ENCODE results near the gene DAP3. TPM values are rescaled to one million over a fixed set of nuclear protein-coding genes. Genes with fewer than 3 reads are reported as not detected.
"Not testable (repeated sequence)": the region's sequence is repeated elsewhere in the genome, so short reads cannot be mapped to it uniquely, and the experiment has no call there.

DAP3 gene
- total RNA-seq, 1 experiment from 2014 or later = 104 TPM

- Histone ChIP-seq H3K36me3 (replicated peaks; ENCODE audit: control insufficient read depth, insufficient read depth, low read length) (no peaks in the 10 kb centered on the region; the same call in 1 of the 2 replicates), H3K4me3 (ENCODE audit: insufficient read depth, low read depth, low read length) (no peak overlapping the region), H3K27me3 (ENCODE audit: control insufficient read depth, insufficient read depth, low read length) (no peaks in the 10 kb centered on the region)
- DNase-seq = no peak
Observed at GRCh38 chr1:155697046-155697445, 8.2 kb downstream of the DAP3 start.

DNA sequence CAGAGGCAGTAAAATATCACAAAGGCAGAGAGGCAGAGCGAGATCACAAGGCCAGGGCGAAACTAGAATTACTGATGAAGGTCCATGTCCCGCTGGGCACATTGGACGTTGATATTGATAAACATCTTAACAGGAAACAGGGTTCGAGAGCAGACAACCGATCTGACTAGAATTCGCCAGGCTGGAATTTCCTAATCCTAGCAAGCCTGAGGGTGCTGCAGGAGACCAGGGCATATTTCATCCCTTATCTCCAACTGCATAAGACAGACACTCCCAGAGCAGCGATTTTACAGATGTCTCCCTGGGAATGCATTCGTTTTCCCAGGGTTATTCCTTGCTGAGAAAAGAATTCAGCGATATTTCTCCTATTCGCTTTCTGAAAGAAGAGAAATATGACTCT is 8.7 kb downstream of the DAP3 start:
- not testable (repeated sequence) for DNase-seq; H3K4me3 ChIP-seq (ENCODE audit: insufficient read depth, low read depth, low read length); H3K36me3 ChIP-seq (replicated peaks; ENCODE audit: control insufficient read depth, insufficient read depth, low read length); H3K27me3 ChIP-seq (ENCODE audit: control insufficient read depth, insufficient read depth, low read length)

DNA sequence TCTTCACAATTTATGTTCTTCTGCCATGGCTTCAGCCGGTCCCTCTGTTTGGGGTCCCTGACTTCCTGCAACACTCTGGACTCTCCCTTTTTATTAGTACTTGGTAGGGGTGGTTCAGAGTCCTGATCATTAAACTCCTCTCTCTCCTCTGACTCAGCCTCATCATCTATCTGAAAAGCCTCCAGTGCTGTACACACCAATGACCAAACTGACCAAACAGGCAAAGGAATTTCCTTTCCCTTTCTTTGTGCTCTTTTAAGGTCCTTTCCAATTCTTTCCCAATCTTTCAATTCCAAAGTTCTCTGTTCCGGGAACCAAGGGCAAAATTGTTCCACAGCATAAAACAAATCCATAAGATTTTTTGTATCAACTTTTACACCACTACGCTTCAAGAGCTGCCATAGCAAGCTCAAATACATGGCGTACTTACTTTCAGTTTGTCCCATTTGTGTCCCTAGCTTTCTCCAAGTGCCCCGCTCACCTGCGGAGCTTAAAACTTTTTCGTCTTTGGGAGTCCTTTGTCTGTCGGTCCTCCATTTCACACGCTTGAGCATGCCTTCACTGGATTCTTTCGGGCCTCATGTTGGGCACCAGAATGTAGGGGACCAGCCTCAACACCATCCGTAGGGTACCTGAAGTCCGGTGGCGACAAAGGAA is 9.6 kb downstream of the DAP3 start:
- H3K36me3 ChIP-seq (replicated peaks; ENCODE audit: control insufficient read depth, insufficient read depth, low read length) = no peaks in the 10 kb centered on the region
- H3K27me3 ChIP-seq (ENCODE audit: control insufficient read depth, insufficient read depth, low read length) = no peaks in the 10 kb centered on the region
- no peak for DNase-seq
- H3K4me3 ChIP-seq (ENCODE audit: insufficient read depth, low read depth, low read length) = no peak overlapping the region

GRCh38 chr1:155699062-155699461 is 10.2 kb downstream of the DAP3 start:
- H3K4me3 ChIP-seq (ENCODE audit: insufficient read depth, low read depth, low read length); H3K36me3 ChIP-seq (replicated peaks; ENCODE audit: control insufficient read depth, insufficient read depth, low read length); DNase-seq; H3K27me3 ChIP-seq (ENCODE audit: control insufficient read depth, insufficient read depth, low read length): not testable (repeated sequence)

DNA sequence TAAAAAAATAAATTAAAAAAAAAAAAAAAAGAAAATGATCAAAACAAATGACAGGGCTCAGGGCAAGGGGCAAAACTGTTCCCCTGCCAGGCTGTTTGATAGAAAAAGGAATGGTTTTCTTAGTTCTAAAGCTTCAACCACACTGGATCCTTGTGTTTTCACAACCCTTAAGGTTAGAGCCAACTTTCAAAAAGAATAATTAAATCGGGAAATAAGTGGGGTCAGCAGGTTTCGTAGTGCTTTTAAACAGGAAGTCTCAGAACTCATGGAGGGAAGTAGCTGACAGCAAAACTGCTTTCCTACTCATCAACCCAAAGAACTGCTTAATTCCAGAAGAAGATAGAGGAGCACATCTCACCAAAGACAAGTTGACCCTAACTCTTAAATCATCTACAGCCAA is 12.8 kb downstream of the DAP3 start:
- not testable (repeated sequence) for H3K27me3 ChIP-seq (ENCODE audit: control insufficient read depth, insufficient read depth, low read length); H3K36me3 ChIP-seq (replicated peaks; ENCODE audit: control insufficient read depth, insufficient read depth, low read length); H3K4me3 ChIP-seq (ENCODE audit: insufficient read depth, low read depth, low read length); DNase-seq

GRCh38 chr1:155703216-155703615 is 14.3 kb downstream of the DAP3 start:
- no peak for DNase-seq
- no peaks in the 10 kb centered on the region for H3K36me3 ChIP-seq (replicated peaks; ENCODE audit: control insufficient read depth, insufficient read depth, low read length)
- no peak overlapping the region for H3K4me3 ChIP-seq (ENCODE audit: insufficient read depth, low read depth, low read length)
- H3K27me3 ChIP-seq (ENCODE audit: control insufficient read depth, insufficient read depth, low read length) = no peaks in the 10 kb centered on the region

DNA sequence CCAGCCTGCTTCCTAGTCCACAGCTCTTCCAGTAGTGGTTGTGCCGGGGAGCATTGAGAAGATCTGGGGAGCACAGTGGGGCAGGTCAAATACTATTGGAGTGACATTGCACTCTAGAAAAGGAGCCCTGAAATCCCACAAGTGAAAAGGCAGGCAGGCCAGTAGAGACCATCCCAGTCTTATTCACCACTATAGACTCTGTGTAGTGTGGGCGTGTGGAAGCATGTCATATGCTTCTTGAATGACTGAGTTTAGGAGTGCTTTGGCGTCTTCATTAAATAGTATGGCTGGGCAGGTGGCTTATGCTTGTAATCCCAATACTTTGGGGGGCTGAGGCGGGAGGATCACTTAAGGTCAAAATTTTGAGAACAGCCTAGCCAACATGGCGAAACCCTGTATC is 15.5 kb downstream of the DAP3 start:
- not testable (repeated sequence) for H3K27me3 ChIP-seq (ENCODE audit: control insufficient read depth, insufficient read depth, low read length); DNase-seq; H3K36me3 ChIP-seq (replicated peaks; ENCODE audit: control insufficient read depth, insufficient read depth, low read length); H3K4me3 ChIP-seq (ENCODE audit: insufficient read depth, low read depth, low read length)

GRCh38 chr1:155706139-155706538 is 17.2 kb downstream of the DAP3 start:
- Histone ChIP-seq H3K36me3 (replicated peaks; ENCODE audit: control insufficient read depth, insufficient read depth, low read length) (peaks cover 2% of the 10 kb centered on the region), H3K27me3 (ENCODE audit: control insufficient read depth, insufficient read depth, low read length) (no peaks in the 10 kb centered on the region)
- no peak for DNase-seq

GRCh38 chr1:155709391-155709790 is 20.5 kb downstream of the DAP3 start:
- no peaks in the 10 kb centered on the region for H3K27me3 ChIP-seq (ENCODE audit: control insufficient read depth, insufficient read depth, low read length)
- peaks cover 5% of the 10 kb centered on the region for H3K36me3 ChIP-seq (replicated peaks; ENCODE audit: control insufficient read depth, insufficient read depth, low read length)
- H3K4me3 ChIP-seq (ENCODE audit: insufficient read depth, low read depth, low read length) = no peak overlapping the region
- DNase-seq = no peak

More at GRCh38 chr1:155706139-155706538, 17.2 kb downstream of the DAP3 start:
- H3K4me3 ChIP-seq (ENCODE audit: insufficient read depth, low read depth, low read length) = no peak overlapping the region

GRCh38 chr1:155711457-155711856 is 22.6 kb downstream of the DAP3 start:
- not testable (repeated sequence) for H3K27me3 ChIP-seq (ENCODE audit: control insufficient read depth, insufficient read depth, low read length); H3K36me3 ChIP-seq (replicated peaks; ENCODE audit: control insufficient read depth, insufficient read depth, low read length); H3K4me3 ChIP-seq (ENCODE audit: insufficient read depth, low read depth, low read length); DNase-seq

- not testable (repeated sequence) for H3K27me3 ChIP-seq (ENCODE audit: control insufficient read depth, insufficient read depth, low read length); DNase-seq; H3K36me3 ChIP-seq (replicated peaks; ENCODE audit: control insufficient read depth, insufficient read depth, low read length); H3K4me3 ChIP-seq (ENCODE audit: insufficient read depth, low read depth, low read length)
Observed at GRCh38 chr1:155712636-155713035, 23.7 kb downstream of the DAP3 start.

- peaks cover 9% of the 10 kb centered on the region for H3K36me3 ChIP-seq (replicated peaks; ENCODE audit: control insufficient read depth, insufficient read depth, low read length)
- H3K27me3 ChIP-seq (ENCODE audit: control insufficient read depth, insufficient read depth, low read length) = no peaks in the 10 kb centered on the region
- H3K4me3 ChIP-seq (ENCODE audit: insufficient read depth, low read depth, low read length) = no peak overlapping the region
- no peak for DNase-seq
Observed at GRCh38 chr1:155713075-155713474, 24.2 kb downstream of the DAP3 start.

GRCh38 chr1:155715056-155715455 is 26.2 kb downstream of the DAP3 start:
- H3K36me3 ChIP-seq (replicated peaks; ENCODE audit: control insufficient read depth, insufficient read depth, low read length); DNase-seq; H3K4me3 ChIP-seq (ENCODE audit: insufficient read depth, low read depth, low read length); H3K27me3 ChIP-seq (ENCODE audit: control insufficient read depth, insufficient read depth, low read length): not testable (repeated sequence)

DNA sequence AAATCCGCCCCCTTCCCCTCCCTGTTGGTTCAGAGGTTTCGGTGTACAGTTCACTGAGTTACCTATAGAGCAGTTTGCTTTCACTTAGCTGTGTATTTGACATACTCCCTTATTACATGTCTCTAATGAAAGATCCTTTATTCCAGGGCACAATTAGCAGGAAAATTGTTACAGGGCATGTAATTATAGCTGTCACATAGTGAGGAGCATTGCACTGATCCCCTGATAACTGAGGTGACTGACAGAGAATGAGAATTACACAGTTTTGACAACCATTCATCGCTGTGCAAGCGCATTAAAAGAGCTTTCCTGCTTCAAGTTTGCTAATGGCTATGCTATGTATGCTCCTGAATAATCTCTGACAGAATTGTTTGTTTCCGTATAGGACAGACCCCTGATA is 26.9 kb downstream of the DAP3 start:
- Histone ChIP-seq H3K4me3 (ENCODE audit: insufficient read depth, low read depth, low read length) (no peak overlapping the region), H3K36me3 (replicated peaks; ENCODE audit: control insufficient read depth, insufficient read depth, low read length) (peaks cover 9% of the 10 kb centered on the region), H3K27me3 (ENCODE audit: control insufficient read depth, insufficient read depth, low read length) (no peaks in the 10 kb centered on the region)
- DNase-seq = no peak

- Histone ChIP-seq H3K27me3 (ENCODE audit: control insufficient read depth, insufficient read depth, low read length) (no peaks in the 10 kb centered on the region), H3K4me3 (ENCODE audit: insufficient read depth, low read depth, low read length) (no peak overlapping the region), H3K36me3 (replicated peaks; ENCODE audit: control insufficient read depth, insufficient read depth, low read length) (peaks cover 10% of the 10 kb centered on the region)
- no peak for DNase-seq
Observed at GRCh38 chr1:155717041-155717440, 28.1 kb downstream of the DAP3 start.

Measured in H7 (cell line).